ENCODE results near the gene NEU3.
"Not testable (repeated sequence)": the region's sequence is repeated elsewhere in the genome, so short reads cannot be mapped to it uniquely, and the experiment has no call there.

The NEU3 gene

DNA sequence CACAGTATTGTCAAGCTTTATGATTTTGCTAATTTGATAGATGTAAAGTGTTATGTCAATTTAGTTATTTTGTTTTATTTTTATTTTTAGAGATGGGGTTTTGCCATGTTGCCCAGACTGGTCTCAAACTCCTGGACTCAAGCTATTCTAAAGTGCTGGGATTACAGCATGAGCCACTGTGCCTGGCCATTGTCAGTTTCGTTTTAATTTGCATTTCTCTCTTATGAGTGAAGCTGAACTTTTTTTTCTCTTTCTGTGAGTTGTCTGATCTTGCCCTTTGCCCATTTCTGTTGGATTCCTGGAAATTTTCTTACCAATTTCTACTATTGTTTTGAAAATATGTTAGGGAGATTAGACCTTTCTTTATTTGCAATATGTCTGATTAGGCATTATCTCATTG is 15.5 kb downstream of the NEU3 start:
- no peak overlapping the region for H3K27ac ChIP-seq (ENCODE audit: low read depth, low read length)
- peaks cover 13 to 33% (median 16%) of the 10 kb centered on the region in 5 donors for H3K36me3 ChIP-seq (ENCODE audit: control insufficient read depth in 5 of 5, insufficient read depth in 5 of 5, low read length in 5 of 5)

DNA sequence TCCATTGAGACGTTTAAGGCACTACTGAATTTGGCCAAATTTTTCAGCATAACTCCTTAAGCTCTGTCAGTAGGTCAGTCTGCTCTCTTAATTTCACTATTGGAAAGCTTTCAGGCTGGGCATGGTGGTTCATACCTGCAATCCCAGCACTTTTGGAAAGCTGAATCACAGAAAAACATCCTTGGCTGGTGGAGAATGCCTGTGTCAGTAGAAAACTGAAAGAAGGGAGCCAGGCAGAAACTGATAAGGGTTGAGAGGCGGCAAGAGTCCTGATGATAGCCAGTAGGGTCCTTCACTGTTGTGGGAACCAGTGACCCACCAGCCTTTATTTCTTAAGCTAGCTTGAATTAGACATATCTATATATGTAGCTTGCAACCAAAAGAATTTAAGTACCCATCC is 22.6 kb downstream of the NEU3 start:
- no peaks in the 10 kb centered on the region for H3K9me3 ChIP-seq (ENCODE audit: control insufficient read depth in 5 of 5, low read length in 5 of 5)
- H3K9ac ChIP-seq (ENCODE audit: low read length in 5 of 5), result no peak overlapping the region
- H3K36me3 ChIP-seq (ENCODE audit: control insufficient read depth in 5 of 5, insufficient read depth in 5 of 5, low read length in 5 of 5), result peaks cover 2 to 41% (median 17%) of the 10 kb centered on the region in 5 donors
- no peaks in the 10 kb centered on the region for H3K27me3 ChIP-seq (ENCODE audit: control insufficient read depth in 5 of 5, insufficient read depth in 4 of 5, low read length in 5 of 5)
- no peak overlapping the region for H3K27ac ChIP-seq (ENCODE audit: low read depth, low read length)
- no peak overlapping the region for H3K4me3 ChIP-seq (ENCODE audit: low read depth in 1 of 5, low read length in 5 of 5)
- H3K4me1 ChIP-seq (ENCODE audit: control insufficient read depth in 5 of 5, insufficient read depth in 5 of 5, low read length in 5 of 5), result no peaks in the 10 kb centered on the region

More for the DNA sequence above, 15.5 kb downstream of the NEU3 start:
- Histone ChIP-seq H3K9me3 (ENCODE audit: control insufficient read depth in 5 of 5, low read length in 5 of 5) (no peaks in the 10 kb centered on the region), H3K4me3 (ENCODE audit: low read depth in 1 of 5, low read length in 5 of 5) (no peak overlapping the region), H3K27me3 (ENCODE audit: control insufficient read depth in 5 of 5, insufficient read depth in 4 of 5, low read length in 5 of 5) (no peaks in the 10 kb centered on the region), H3K9ac (ENCODE audit: low read length in 5 of 5) (no peak overlapping the region), H3K4me1 (ENCODE audit: control insufficient read depth in 5 of 5, insufficient read depth in 5 of 5, low read length in 5 of 5) (no peaks in the 10 kb centered on the region)

DNA sequence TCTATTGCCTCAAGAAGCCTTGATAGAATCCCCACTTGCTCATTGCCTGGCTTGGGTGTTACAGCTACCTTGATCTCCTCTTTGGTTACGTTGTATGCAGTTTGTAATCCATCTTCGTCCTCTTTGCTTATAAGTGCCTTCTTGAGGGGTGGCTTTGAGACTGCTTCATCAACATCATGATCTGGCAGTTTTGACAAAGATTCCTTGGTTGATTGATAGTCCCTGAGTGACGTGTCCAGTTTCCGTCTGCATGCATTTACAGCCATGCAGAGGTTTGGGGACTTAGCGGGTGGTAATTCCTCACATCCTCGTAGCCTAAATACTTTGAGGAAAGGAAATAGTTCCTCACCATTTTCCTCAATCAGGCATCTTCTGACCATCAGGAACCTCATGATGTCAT is 23.1 kb downstream of the NEU3 start:
- Histone ChIP-seq H3K4me1 (ENCODE audit: control insufficient read depth in 5 of 5, insufficient read depth in 5 of 5, low read length in 5 of 5) (no peaks in the 10 kb centered on the region), H3K9ac (ENCODE audit: low read length in 5 of 5) (no peak overlapping the region), H3K4me3 (ENCODE audit: low read depth in 1 of 5, low read length in 5 of 5) (no peak overlapping the region), H3K36me3 (ENCODE audit: control insufficient read depth in 5 of 5, insufficient read depth in 5 of 5, low read length in 5 of 5) (peaks cover 0 to 35% (median 14%) of the 10 kb centered on the region in 5 donors), H3K27ac (ENCODE audit: low read depth, low read length) (no peak overlapping the region), H3K27me3 (ENCODE audit: control insufficient read depth in 5 of 5, insufficient read depth in 4 of 5, low read length in 5 of 5) (no peaks in the 10 kb centered on the region), H3K9me3 (ENCODE audit: control insufficient read depth in 5 of 5, low read length in 5 of 5) (no peaks in the 10 kb centered on the region)

DNA sequence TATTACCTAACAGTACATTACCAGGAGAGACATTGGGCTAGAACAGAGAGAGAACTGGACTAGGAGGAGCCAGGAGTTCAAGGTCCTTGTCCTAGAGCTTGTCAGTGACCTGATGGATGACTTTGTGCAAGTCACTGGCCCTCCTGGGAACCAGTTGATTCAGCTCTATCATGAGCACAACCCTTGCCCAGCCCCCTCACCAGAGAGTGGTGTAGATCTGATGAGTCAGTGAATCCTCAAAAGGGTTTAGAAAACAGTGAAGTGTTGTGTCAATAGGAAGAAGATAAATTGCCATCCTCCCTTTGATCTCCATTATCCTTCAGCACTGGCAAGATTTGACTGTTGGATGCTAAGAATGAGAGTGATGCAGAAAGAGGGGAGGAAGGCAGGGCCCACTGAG is 24.3 kb downstream of the NEU3 start:
- Histone ChIP-seq H3K36me3 (ENCODE audit: control insufficient read depth in 5 of 5, insufficient read depth in 5 of 5, low read length in 5 of 5) (peaks cover 0 to 26% (median 6%) of the 10 kb centered on the region in 5 donors), H3K4me1 (ENCODE audit: control insufficient read depth in 5 of 5, insufficient read depth in 5 of 5, low read length in 5 of 5) (no peaks in the 10 kb centered on the region), H3K27me3 (ENCODE audit: control insufficient read depth in 5 of 5, insufficient read depth in 4 of 5, low read length in 5 of 5) (no peaks in the 10 kb centered on the region), H3K4me3 (ENCODE audit: low read depth in 1 of 5, low read length in 5 of 5) (no peak overlapping the region), H3K27ac (ENCODE audit: low read depth, low read length) (no peak overlapping the region), H3K9ac (ENCODE audit: low read length in 5 of 5) (no peak overlapping the region), H3K9me3 (ENCODE audit: control insufficient read depth in 5 of 5, low read length in 5 of 5) (no peaks in the 10 kb centered on the region)

DNA sequence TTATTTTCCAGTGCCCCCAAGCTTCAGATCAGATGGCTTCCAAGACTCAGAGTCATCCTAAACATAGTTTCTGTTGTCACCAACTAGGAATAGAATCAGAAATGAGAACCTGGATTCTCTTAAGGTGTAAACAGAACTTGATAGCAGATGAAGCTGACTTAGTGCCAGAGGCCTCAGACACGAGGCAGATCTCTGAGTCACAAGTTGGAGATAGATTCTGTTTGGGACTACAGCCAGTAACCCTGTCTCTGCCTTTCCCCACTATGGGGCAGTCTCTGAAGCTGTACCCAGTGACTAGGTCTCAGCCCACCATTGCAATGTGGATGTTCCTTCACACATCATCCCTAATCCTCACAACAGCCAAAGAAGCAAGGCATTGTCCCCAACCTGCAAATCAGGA is 25.4 kb downstream of the NEU3 start:
- H3K4me1 ChIP-seq (ENCODE audit: control insufficient read depth in 5 of 5, insufficient read depth in 5 of 5, low read length in 5 of 5), result no peaks in the 10 kb centered on the region
- H3K4me3 ChIP-seq (ENCODE audit: low read depth in 1 of 5, low read length in 5 of 5), result no peak overlapping the region
- H3K27ac ChIP-seq (ENCODE audit: low read depth, low read length), result no peak overlapping the region
- H3K9me3 ChIP-seq (ENCODE audit: control insufficient read depth in 5 of 5, low read length in 5 of 5), result no peaks in the 10 kb centered on the region
- peaks cover 0 to 20% (median 4%) of the 10 kb centered on the region in 5 donors for H3K36me3 ChIP-seq (ENCODE audit: control insufficient read depth in 5 of 5, insufficient read depth in 5 of 5, low read length in 5 of 5)
- H3K27me3 ChIP-seq (ENCODE audit: control insufficient read depth in 5 of 5, insufficient read depth in 4 of 5, low read length in 5 of 5), result no peaks in the 10 kb centered on the region
- H3K9ac ChIP-seq (ENCODE audit: low read length in 5 of 5), result no peak overlapping the region

DNA sequence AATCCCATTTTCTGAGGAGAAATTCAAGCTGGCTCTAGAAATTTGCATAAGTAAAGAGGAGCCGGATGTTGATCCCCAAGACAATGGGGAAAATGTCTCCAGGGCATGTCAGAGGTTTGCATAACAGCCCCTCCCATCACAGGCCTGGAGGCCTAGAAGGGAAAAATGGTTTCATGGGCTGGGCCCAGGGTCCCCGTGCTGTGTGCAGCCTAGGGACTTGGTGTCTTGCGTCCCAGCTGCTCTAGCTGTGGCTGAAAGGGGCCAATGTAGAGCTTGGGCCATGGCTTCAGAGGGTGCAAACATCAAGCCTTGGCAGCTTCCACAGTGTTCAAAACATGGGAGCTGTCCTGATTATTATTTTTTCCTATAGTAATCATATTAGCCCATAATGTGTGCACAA is 30.5 kb downstream of the NEU3 start:
- not testable (repeated sequence) for H3K9me3 ChIP-seq (ENCODE audit: control insufficient read depth in 5 of 5, low read length in 5 of 5); H3K9ac ChIP-seq (ENCODE audit: low read length in 5 of 5); H3K4me1 ChIP-seq (ENCODE audit: control insufficient read depth in 5 of 5, insufficient read depth in 5 of 5, low read length in 5 of 5); H3K27ac ChIP-seq (ENCODE audit: low read depth, low read length); H3K27me3 ChIP-seq (ENCODE audit: control insufficient read depth in 5 of 5, insufficient read depth in 4 of 5, low read length in 5 of 5); H3K36me3 ChIP-seq (ENCODE audit: control insufficient read depth in 5 of 5, insufficient read depth in 5 of 5, low read length in 5 of 5); H3K4me3 ChIP-seq (ENCODE audit: low read depth in 1 of 5, low read length in 5 of 5)

DNA sequence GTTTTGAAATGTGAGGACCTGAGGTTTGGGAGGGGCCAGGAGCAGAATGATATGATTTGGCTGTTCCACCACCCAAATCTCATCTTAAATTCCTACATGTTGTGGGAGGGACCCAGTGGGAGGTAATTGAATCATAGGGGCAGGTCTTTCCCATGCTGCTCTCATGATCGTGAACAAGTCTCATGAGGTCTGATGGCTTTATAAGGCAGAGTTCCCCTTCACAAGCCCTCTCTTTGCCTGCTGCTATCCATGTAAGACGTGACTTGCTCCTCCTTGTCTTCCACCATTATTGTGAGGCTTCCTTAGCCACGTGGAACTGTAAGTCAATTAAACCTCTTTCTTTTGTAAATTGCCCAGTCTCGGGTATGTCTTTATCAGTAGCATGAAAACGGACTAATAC is 31.6 kb downstream of the NEU3 start:
- not testable (repeated sequence) for H3K27me3 ChIP-seq (ENCODE audit: control insufficient read depth in 5 of 5, insufficient read depth in 4 of 5, low read length in 5 of 5)

DNA sequence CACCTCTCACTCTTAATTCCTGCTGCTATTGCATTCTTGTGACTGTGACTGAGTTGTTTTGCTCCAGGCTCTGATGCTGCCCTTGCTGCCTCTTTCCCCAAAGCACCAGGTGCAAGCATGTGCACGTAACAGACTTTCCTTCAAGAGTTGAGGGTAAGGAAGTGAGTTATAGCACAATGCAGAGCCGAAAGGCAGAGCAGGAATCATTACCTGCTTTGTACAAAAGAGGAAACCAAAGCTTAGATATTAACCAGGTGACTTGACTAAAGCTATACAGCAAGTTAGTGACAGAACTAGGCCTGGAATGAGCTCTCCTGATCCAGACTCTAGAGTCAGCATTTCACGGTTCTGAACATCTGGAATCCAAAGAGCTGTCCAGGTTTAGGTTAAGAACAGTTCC is 33.6 kb downstream of the NEU3 start:
- peaks cover 0 to 4% (median 0%) of the 10 kb centered on the region in 5 donors for H3K4me1 ChIP-seq (ENCODE audit: control insufficient read depth in 5 of 5, insufficient read depth in 5 of 5, low read length in 5 of 5)
- no peak overlapping the region for H3K27ac ChIP-seq (ENCODE audit: low read depth, low read length)
- no peaks in the 10 kb centered on the region for H3K27me3 ChIP-seq (ENCODE audit: control insufficient read depth in 5 of 5, insufficient read depth in 4 of 5, low read length in 5 of 5)
- H3K36me3 ChIP-seq (ENCODE audit: control insufficient read depth in 5 of 5, insufficient read depth in 5 of 5, low read length in 5 of 5), result no peaks in the 10 kb centered on the region
- H3K4me3 ChIP-seq (ENCODE audit: low read depth in 1 of 5, low read length in 5 of 5), result no peak overlapping the region
- H3K9me3 ChIP-seq (ENCODE audit: control insufficient read depth in 5 of 5, low read length in 5 of 5), result no peaks in the 10 kb centered on the region
- H3K9ac ChIP-seq (ENCODE audit: low read length in 5 of 5), result no peak overlapping the region

More for the DNA sequence above, 31.6 kb downstream of the NEU3 start:
- not testable (repeated sequence) for H3K4me3 ChIP-seq (ENCODE audit: low read depth in 1 of 5, low read length in 5 of 5); H3K4me1 ChIP-seq (ENCODE audit: control insufficient read depth in 5 of 5, insufficient read depth in 5 of 5, low read length in 5 of 5); H3K27ac ChIP-seq (ENCODE audit: low read depth, low read length); H3K9me3 ChIP-seq (ENCODE audit: control insufficient read depth in 5 of 5, low read length in 5 of 5); H3K9ac ChIP-seq (ENCODE audit: low read length in 5 of 5); H3K36me3 ChIP-seq (ENCODE audit: control insufficient read depth in 5 of 5, insufficient read depth in 5 of 5, low read length in 5 of 5)

DNA sequence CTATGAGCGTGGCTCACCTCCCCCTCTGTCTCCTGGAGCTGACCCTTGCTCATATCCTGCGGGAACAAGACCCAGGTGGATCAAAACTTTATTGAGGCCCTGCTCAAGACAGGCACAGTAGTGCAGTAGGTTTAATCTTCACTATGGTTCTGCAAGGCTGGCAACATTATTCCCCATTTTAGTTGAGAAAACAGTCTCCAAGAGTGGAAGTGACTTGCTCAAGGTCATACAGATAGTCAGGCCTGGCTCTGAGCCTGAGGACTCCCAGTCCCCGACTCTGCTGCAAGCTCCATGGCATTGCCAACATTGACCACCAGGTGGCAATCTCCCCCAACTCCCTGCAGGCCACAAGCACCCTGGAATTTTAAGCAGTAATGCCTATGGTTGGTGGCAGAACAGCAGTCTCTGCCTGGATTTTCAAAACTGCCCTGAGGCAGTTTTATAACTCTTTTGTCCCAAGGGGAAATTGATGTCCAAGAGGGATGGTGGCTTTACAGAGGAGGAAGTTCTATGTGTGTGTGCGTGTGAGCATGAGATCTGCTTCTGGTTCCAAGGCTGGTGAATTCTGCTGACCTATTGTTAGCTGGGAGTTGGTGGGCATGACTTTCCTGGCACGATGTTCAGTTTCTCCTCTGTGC is 34.1 kb downstream of the NEU3 start:
- Histone ChIP-seq H3K9me3 (ENCODE audit: control insufficient read depth in 5 of 5, low read length in 5 of 5) (no peaks in the 10 kb centered on the region), H3K27me3 (ENCODE audit: control insufficient read depth in 5 of 5, insufficient read depth in 4 of 5, low read length in 5 of 5) (no peaks in the 10 kb centered on the region), H3K4me3 (ENCODE audit: low read depth in 1 of 5, low read length in 5 of 5) (no peak overlapping the region), H3K27ac (ENCODE audit: low read depth, low read length) (no peak overlapping the region), H3K4me1 (ENCODE audit: control insufficient read depth in 5 of 5, insufficient read depth in 5 of 5, low read length in 5 of 5) (peaks cover 0 to 4% (median 0%) of the 10 kb centered on the region in 5 donors), H3K9ac (ENCODE audit: low read length in 5 of 5) (no peak overlapping the region), H3K36me3 (ENCODE audit: control insufficient read depth in 5 of 5, insufficient read depth in 5 of 5, low read length in 5 of 5) (no peaks in the 10 kb centered on the region)

DNA sequence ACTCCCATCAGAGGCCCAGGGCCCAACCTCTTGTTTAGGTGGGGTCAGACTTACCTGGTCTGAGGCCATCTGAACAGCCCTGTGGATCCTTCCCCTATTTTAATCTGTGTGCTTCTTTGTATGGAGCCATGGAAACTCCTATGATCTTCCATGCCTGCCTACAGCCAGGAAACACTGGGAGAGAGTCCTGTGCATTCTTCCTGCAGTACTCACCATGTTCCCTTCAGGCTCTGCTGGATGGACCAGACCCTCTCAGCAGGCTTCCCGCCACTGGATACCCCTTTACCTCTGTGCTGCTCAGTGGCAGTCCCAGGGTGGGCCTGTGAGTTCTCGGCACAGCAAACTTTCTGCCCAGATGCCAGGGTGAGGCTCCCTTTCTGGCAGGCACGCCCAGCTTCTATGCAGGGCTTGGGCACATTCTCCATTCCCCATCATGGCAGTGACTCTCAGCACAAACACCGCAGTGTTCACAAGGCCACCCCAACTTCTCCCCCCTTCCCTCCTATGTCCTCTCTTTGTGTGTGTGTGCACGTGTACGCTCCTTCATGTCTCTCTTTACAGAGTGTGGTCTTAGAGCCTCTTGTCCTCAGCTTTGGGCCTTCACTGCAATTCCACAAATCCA is 34.8 kb downstream of the NEU3 start:
- Histone ChIP-seq H3K27ac (ENCODE audit: low read depth, low read length) (no peak overlapping the region), H3K9ac (ENCODE audit: low read length in 5 of 5) (no peak overlapping the region), H3K4me3 (ENCODE audit: low read depth in 1 of 5, low read length in 5 of 5) (no peak overlapping the region), H3K27me3 (ENCODE audit: control insufficient read depth in 5 of 5, insufficient read depth in 4 of 5, low read length in 5 of 5) (no peaks in the 10 kb centered on the region), H3K9me3 (ENCODE audit: control insufficient read depth in 5 of 5, low read length in 5 of 5) (no peaks in the 10 kb centered on the region), H3K36me3 (ENCODE audit: control insufficient read depth in 5 of 5, insufficient read depth in 5 of 5, low read length in 5 of 5) (no peaks in the 10 kb centered on the region), H3K4me1 (ENCODE audit: control insufficient read depth in 5 of 5, insufficient read depth in 5 of 5, low read length in 5 of 5) (peaks cover 0 to 4% (median 0%) of the 10 kb centered on the region in 5 donors)

Data from subcutaneous abdominal adipose tissue (tissue), 5 donors.